K562 (cell line): Measurements from ENCODE around the gene GLE1. TPM values are rescaled to one million over a fixed set of nuclear protein-coding genes. Genes with fewer than 3 reads are reported as not detected.

Experiments
- ATAC-seq: fragments of 200-7000 bp; cut with Tn5 transposase; 3 replicates; pipeline ENCODE4 v1.9.1; 2020; ENCODE audit warnings: moderate library complexity
- BruUV-seq: library from RNA; stranded (reverse); fragments of 400-500 nt; replicated peaks from 2 replicates; lab custom pipeline; 2021; lab: Mats Ljungman, UMichigan
- CTCF ChIA-PET: fragments of 300-600 bp; formaldehyde crosslinking; extraction: SDS; loops from one replicate; lab custom pipeline; 2021; ENCODE audit warnings: low intra/inter-chr PET ratio; lab: Yijun Ruan, JAX
- POLR2A ChIA-PET: fragments of 300-600, 350-650 bp; sonication (Branson Sonifier 250); formaldehyde crosslinking; extraction: SDS; loops from one replicate; lab custom pipeline; 2021; ENCODE audit warnings: antibody characterized with exemption, inconsistent platforms; lab: Yijun Ruan, JAX
- DNase-seq, 4 experiments: peaks; one replicate each; pipeline versions ENCODE4 v3.0.0 to v3.0.0-alpha.2; 2011 to 2018; ENCODE audit warnings: low spot score in 3 of 4, mixed read lengths in 3 of 4; ENCODE audit errors: extremely low read depth in 1 of 4
- FAIRE-seq: peaks from 2 replicates; lab custom pipeline; 2011; peaks lifted over from hg19 to GRCh38; lab: Jason Lieb, UNC
- H2AFZ ChIP-seq: 2 replicates; pipeline ENCODE4 v1.6.0; 2011; ENCODE audit warnings: low read depth, low read length, control low read depth, inconsistent platforms
- H3K27ac ChIP-seq: fragments of 200-600 bp; 3 replicates; pipeline ENCODE4 v1.8.0; 2011; ENCODE audit warnings: low read depth, mild to moderate bottlenecking, control low read depth, inconsistent platforms, low read length, moderate library complexity, mixed read lengths; ENCODE audit errors: extremely low read depth
- H3K27me3 ChIP-seq, 2 experiments: fragments of 300-600 bp in 1 of 2; 2 replicates in 1 of 2; 3 replicates in 1 of 2; pipeline versions ENCODE4 v1.6.0 to v1.8.0; 2011; ENCODE audit warnings: inconsistent platforms in 2 of 2, low read length in 2 of 2, mild to moderate bottlenecking in 1 of 2, mixed read lengths in 1 of 2, moderate library complexity in 1 of 2; ENCODE audit not compliant: control insufficient read depth in 2 of 2, insufficient read depth in 2 of 2
- H3K36me3 ChIP-seq: fragments of 300-600 bp; 3 replicates; pipeline ENCODE4 v1.8.0; 2011; ENCODE audit warnings: mild to moderate bottlenecking, low read length, inconsistent platforms; ENCODE audit not compliant: control insufficient read depth, insufficient read depth
- H3K4me1 ChIP-seq, 2 experiments: fragments of 200-600 bp in 1 of 2; replicated peaks in 1 of 2; 2 replicates in 1 of 2; 3 replicates in 1 of 2; pipeline versions ENCODE4 v1.5.1 to v1.8.0; 2011; ENCODE audit warnings: inconsistent platforms in 2 of 2, low read length in 2 of 2, mild to moderate bottlenecking in 1 of 2, mixed read lengths in 1 of 2, moderate library complexity in 1 of 2; ENCODE audit not compliant: control insufficient read depth in 2 of 2, insufficient read depth in 2 of 2
- H3K4me2 ChIP-seq: 2 replicates; pipeline ENCODE4 v1.6.1; 2011; ENCODE audit warnings: low read length, control low read depth, inconsistent platforms, mixed read lengths; ENCODE audit not compliant: insufficient read depth
- H3K4me3 ChIP-seq: fragments of 200-600 bp; sonication (generic), shearing (Covaris generic); 2 replicates; pipeline ENCODE4 v1.5.1; 2016; ENCODE audit warnings: control low read depth, inconsistent platforms
- H3K79me2 ChIP-seq: fragments of 200-600 bp; 3 replicates; pipeline ENCODE4 v1.8.0; 2011; ENCODE audit warnings: low read length, inconsistent platforms; ENCODE audit not compliant: control insufficient read depth, insufficient read depth
- H3K9ac ChIP-seq, 2 experiments: 2 replicates each; pipeline versions ENCODE4 v1.6.0 to v1.6.1; 2011; ENCODE audit warnings: low read depth in 2 of 2, low read length in 2 of 2, control low read depth in 1 of 2, inconsistent platforms in 1 of 2, mild to moderate bottlenecking in 1 of 2, mixed read lengths in 1 of 2; ENCODE audit not compliant: insufficient read depth in 1 of 2
- H3K9me1 ChIP-seq: one replicate; pipeline ENCODE4 v1.6.0; 2011; ENCODE audit warnings: inconsistent platforms, mild to moderate bottlenecking, low read length, moderate library complexity; ENCODE audit not compliant: control insufficient read depth, insufficient read depth
- H3K9me3 ChIP-seq: replicated peaks from 2 replicates; pipeline ENCODE4 v1.5.1; 2011; ENCODE audit warnings: low read depth, low read length, inconsistent platforms; ENCODE audit not compliant: control insufficient read depth, insufficient read depth
- H4K20me1 ChIP-seq: replicated peaks from 2 replicates; pipeline ENCODE4 v1.6.1; 2011; ENCODE audit warnings: low read length, inconsistent platforms, mixed read lengths; ENCODE audit not compliant: control insufficient read depth, insufficient read depth
- ARID2 ChIP-seq: fragments of 450-650 bp; IDR thresholded peaks from 2 replicates; pipeline ENCODE4 v1.6.1; 2017; ENCODE audit warnings: antibody characterized with exemption, mild to moderate bottlenecking
- ELK3 ChIP-seq: fragments of 450-650 bp; formaldehyde crosslinking; IDR thresholded peaks from 2 replicates; pipeline ENCODE4 v1.4.0; 2020; ENCODE audit warnings: mild to moderate bottlenecking
- GTF2F1 ChIP-seq: IDR thresholded peaks from 2 replicates; pipeline ENCODE4 v1.6.1; 2011; ENCODE audit warnings: low read depth, low read length, improper control_type of control experiment
- HSF4 ChIP-seq: fragments of 250-450 bp; sonication (Bioruptor Pico); IDR thresholded peaks from 2 replicates; pipeline ENCODE4 v2.1.2; 2022; ENCODE audit warnings: mild to moderate bottlenecking, moderate library complexity, borderline replicate concordance
- MCM3 ChIP-seq: fragments of 450-650 bp; IDR thresholded peaks from 2 replicates; pipeline ENCODE4 v1.6.1; 2016
- NRF1 ChIP-seq, 2 experiments: fragments of 450-650 bp; IDR thresholded peaks in 1 of 2; conservative IDR thresholded peaks in 1 of 2; 2 replicates each; pipeline ENCODE4 v1.6.1; 2014; ENCODE audit warnings: mild to moderate bottlenecking in 2 of 2
- PHF21A ChIP-seq: fragments of 450-650 bp; IDR thresholded peaks from 2 replicates; pipeline ENCODE4 v1.6.1; 2017; ENCODE audit warnings: low read depth, borderline replicate concordance
- POLR2AphosphoS5 ChIP-seq: IDR thresholded peaks from 2 replicates; pipeline ENCODE4 v1.6.1; 2011; ENCODE audit warnings: mild to moderate bottlenecking, low read depth, low read length, moderate library complexity; ENCODE audit not compliant: control insufficient read depth, insufficient read depth
- SMARCA5 ChIP-seq: fragments of 450-650 bp; IDR thresholded peaks from 2 replicates; pipeline ENCODE4 v1.6.1; 2016
- THAP7 ChIP-seq: fragments of 250-450 bp; sonication (Bioruptor Pico); IDR thresholded peaks from 2 replicates; pipeline ENCODE4 v1.5.0; 2021
- ZBTB9 ChIP-seq: fragments of 450-650 bp; formaldehyde crosslinking; IDR thresholded peaks from 2 replicates; pipeline ENCODE4 v1.4.0; 2020; ENCODE audit warnings: mild to moderate bottlenecking, moderate library complexity
- WGBS: fragments of 100-300 bp; shearing (Covaris generic); methylation state at CpG from one replicate; pipeline ENCODE4 v1.1.6; 2016; ENCODE audit warnings: low coverage, mixed read lengths; ENCODE audit not compliant: insufficient coverage; ENCODE audit errors: missing lambda C conversion rate; 5-methylcytosine and 5-hydroxymethylcytosine counted together
- in situ Hi-C: fragments of 300-500 bp; cut with MboI; formaldehyde crosslinking; loops from 4 replicates; pipeline ENCODE4 v1.15.0; 2018; ENCODE audit warnings: inconsistent platforms, mixed read lengths
- intact Hi-C: fragments of 100-400 bp; cut with micrococcal nuclease; formaldehyde crosslinking; loops from 2 replicates; pipeline ENCODE4 v1.14.2; 2022
- polyA plus RNA-seq, 8 experiments: library from polyadenylated mRNA; depleted of rRNA in 4 of 8; stranded (reverse) in 5 of 8; unstranded in 3 of 8; fragments of >200 nt; fragmentation: Nextera tagmentation in 2 of 8; fragmentation: Illumina TruSeq in 1 of 8; extraction: Ambion mirVana in 2 of 8; extraction: Trizol in 1 of 8; gene quantifications; 2 replicates each; pipeline versions ENCODE4 v1.2.1 to v1.2.3, GENCODE V29; 2011 to 2014; ENCODE audit warnings: inconsistent platforms in 1 of 8, missing spikeins in 1 of 8
- total RNA-seq, 7 experiments: library from RNA; depleted of rRNA in 6 of 7; stranded (reverse); fragments of >200 nt in 6 of 7; fragmentation: Illumina TruSeq in 2 of 7; extraction: Trizol in 2 of 7; gene quantifications; 2 replicates each; pipeline versions ENCODE4 v1.2.1 to v1.2.3, GENCODE V29; 2011 to 2021; ENCODE audit warnings: low replicate concordance in 1 of 7

GLE1 gene
- total and polyA plus RNA-seq, 9 of the 15 experiments (the other 6 are each of a cell fraction or from before 2014, with no cell fraction given) = 15.9 to 44.8 (median 37.6) TPM

GRCh38 chr9:128494746-128495129 is 9.8 kb upstream of the GLE1 start:
- H3K4me3 ChIP-seq = no peak overlapping the region
- no peaks in the 10 kb centered on the region for H3K79me2 ChIP-seq
- H3K4me2 ChIP-seq = peak overlapping the region; percentile 23; the same call in 1 of the 2 replicates
- WGBS = 74% methylated on average over 5 of the region's 5 CpGs
- peaks cover 78% of the 10 kb centered on the region for H3K36me3 ChIP-seq
- in situ Hi-C loops (no loop called here), intact Hi-C loops (loop anchor here (5.0 kb wide), 1 partner anchor 37 kb away; the partner anchor contains the start of gene ODF2)
- H3K27ac ChIP-seq = peak overlapping the region; percentile 66; the same call in 1 of the 3 replicates
- ChIA-PET POLR2A (interaction anchor here (0.9 to 1.5 kb wide), 3 partner anchors 9 to 17 kb away, joined by 3 to 4 read pairs (median 3); no protein-coding TSS in a partner anchor), CTCF (interaction anchor here (0.6 kb wide), 1 partner anchor 56 kb away, joined by 3 read pairs; no protein-coding TSS in a partner anchor)
- H3K9me3 ChIP-seq = no peaks in the 10 kb centered on the region
- H3K27me3 ChIP-seq = no peaks in the 10 kb centered on the region
- H4K20me1 ChIP-seq = no peaks in the 10 kb centered on the region
- H3K9me1 ChIP-seq = no peaks in the 10 kb centered on the region
- H2AFZ ChIP-seq = no peak overlapping the region
- FAIRE-seq (no peak), DNase-seq (no peak), ATAC-seq (no peak)
- H3K9ac ChIP-seq = peak overlapping the region in 1 of 2 experiments; percentile 72; a peak in 2 of 4 replicates
- H3K4me1 ChIP-seq = peaks cover 12 to 17% of the 10 kb centered on the region in 2 experiments
- BruUV-seq = no TSS peak
- TF ChIP-seq NRF1 (conservative IDR thresholded peaks at IDR 0.05 in 1 of 2, IDR thresholded peaks at IDR 0.05 in 1 of 2) (peak in 1 of 2 experiments; percentile 34), THAP7 (CRISPR knock-in tag) (no peak)

GRCh38 chr9:128495296-128495695 is 9.2 kb upstream of the GLE1 start:
- intact Hi-C loops (no loop called here), in situ Hi-C loops (no loop called here)
- no peak for DNase-seq
- no peak for FAIRE-seq
- WGBS = 53% methylated on average over 1 of the region's 1 CpG
- Histone ChIP-seq H3K27ac (no peak overlapping the region), H3K4me1 (peaks cover 12 to 17% of the 10 kb centered on the region in 2 experiments), H3K9me1 (no peaks in the 10 kb centered on the region), H3K36me3 (peaks cover 80% of the 10 kb centered on the region), H3K9me3 (no peaks in the 10 kb centered on the region), H4K20me1 (no peaks in the 10 kb centered on the region), H3K79me2 (no peaks in the 10 kb centered on the region), H3K27me3 (no peaks in the 10 kb centered on the region), H3K4me3 (no peak overlapping the region), H3K4me2 (no peak overlapping the region), H2AFZ (no peak overlapping the region), H3K9ac (no peak overlapping the region)
- BruUV-seq = no TSS peak
- POLR2A ChIA-PET = interaction anchor here (0.6 to 2.3 kb wide), 5 partner anchors 8 to 627 kb away, joined by 3 to 9 read pairs (median 3); no protein-coding TSS in a partner anchor
- no peak for ATAC-seq
- CTCF ChIA-PET = interaction anchor here (0.6 kb wide), 1 partner anchor 57 kb away, joined by 3 read pairs; no protein-coding TSS in a partner anchor
- TF ChIP-seq ELK3 (CRISPR knock-in tag) (no peak), MCM3 (no peak), POLR2AphosphoS5 (no peak), ZBTB9 (CRISPR knock-in tag) (no peak), GTF2F1 (no peak), HSF4 (no peak), SMARCA5 (no peak), PHF21A (no peak), ARID2 (no peak)
